H1 (cell line): ENCODE data around the gene GSDME.

Experiments used
- CTCF ChIP-seq, 3 experiments: IDR thresholded peaks; 1 replicate in 2 of 3; 2 replicates in 1 of 3; pipeline versions ENCODE4 v1.5.1 to v1.6.1; 2011; ENCODE audit warnings: low read length in 3 of 3, mild to moderate bottlenecking in 3 of 3, inconsistent platforms in 2 of 3, low read depth in 1 of 3, moderate library complexity in 1 of 3; ENCODE audit not compliant: insufficient read depth in 1 of 3; ENCODE audit errors: control extremely low read depth in 1 of 3
- EZH2 ChIP-seq: fragments of 200-600 bp; sonication (generic); IDR thresholded peaks from 2 replicates; pipeline ENCODE4 v1.7.1; 2012; ENCODE audit warnings: low read depth, mild to moderate bottlenecking, moderate library complexity, low read length, inconsistent platforms; ENCODE audit not compliant: severe bottlenecking
- JUN ChIP-seq: IDR thresholded peaks from 2 replicates; pipeline ENCODE4 v1.6.1; 2011; ENCODE audit warnings: low read depth, mild to moderate bottlenecking, improper control_type of control experiment, low read length
- MAX ChIP-seq: IDR thresholded peaks from 2 replicates; pipeline ENCODE4 v1.6.1; 2012; ENCODE audit warnings: inconsistent platforms
- POLR2A ChIP-seq, 2 experiments: IDR thresholded peaks; 1 replicate in 1 of 2; 2 replicates in 1 of 2; pipeline ENCODE4 v1.6.1; 2011; ENCODE audit warnings: low read depth in 2 of 2, low read length in 2 of 2, mild to moderate bottlenecking in 2 of 2; ENCODE audit errors: control extremely low read depth in 1 of 2
- POLR2AphosphoS5 ChIP-seq: IDR thresholded peaks from 2 replicates; pipeline ENCODE4 v1.6.1; 2011; ENCODE audit warnings: low read depth, low read length
- SIX5 ChIP-seq: IDR thresholded peaks from 2 replicates; pipeline ENCODE4 v1.6.1; 2011; ENCODE audit warnings: mild to moderate bottlenecking, low read depth, low read length
- SP2 ChIP-seq: IDR thresholded peaks from 2 replicates; pipeline ENCODE4 v1.6.1; 2012; ENCODE audit warnings: mild to moderate bottlenecking, low read length, inconsistent platforms
- SRF ChIP-seq: IDR thresholded peaks from 2 replicates; pipeline ENCODE4 v1.6.1; 2011; ENCODE audit warnings: mild to moderate bottlenecking, low read depth, low read length, moderate library complexity
- YY1 ChIP-seq: IDR thresholded peaks from 2 replicates; pipeline ENCODE4 v1.6.1; 2011; ENCODE audit warnings: low read depth, mild to moderate bottlenecking, low read length
- ZNF274 ChIP-seq: IDR thresholded peaks from 2 replicates; pipeline ENCODE4 v1.7.0; 2012; ENCODE audit warnings: low read length, borderline replicate concordance; ENCODE audit errors: extremely low read depth

- TF ChIP-seq SIX5 (no peak), YY1 (no peak), POLR2AphosphoS5 (no peak), EZH2 (no peak), CTCF (IDR thresholded peaks at IDR 0.05; ENCODE audit: control extremely low read depth in 1 of 3, insufficient read depth in 1 of 3, low read depth in 1 of 3, low read length in 3 of 3) (no peak), ZNF274 (no peak), POLR2A (IDR thresholded peaks at IDR 0.05; ENCODE audit: control extremely low read depth in 1 of 2, low read depth in 2 of 2, low read length in 2 of 2) (no peak), SRF (no peak), MAX (no peak), SP2 (no peak), JUN (no peak)
Measured at GRCh38 chr7:24786941-24787340, 29.7 kb upstream of the GSDME start.
